ENCODE data around the gene KRTAP9-3.
"Not testable (repeated sequence)": the region's sequence is repeated elsewhere in the genome, so short reads cannot be mapped to it uniquely, and the experiment has no call there.

KRTAP9-3 gene

GRCh38 chr17:41254861-41255260 lies 22.6 kb downstream of the KRTAP9-3 start:
- no peak for DNase-seq

DNA sequence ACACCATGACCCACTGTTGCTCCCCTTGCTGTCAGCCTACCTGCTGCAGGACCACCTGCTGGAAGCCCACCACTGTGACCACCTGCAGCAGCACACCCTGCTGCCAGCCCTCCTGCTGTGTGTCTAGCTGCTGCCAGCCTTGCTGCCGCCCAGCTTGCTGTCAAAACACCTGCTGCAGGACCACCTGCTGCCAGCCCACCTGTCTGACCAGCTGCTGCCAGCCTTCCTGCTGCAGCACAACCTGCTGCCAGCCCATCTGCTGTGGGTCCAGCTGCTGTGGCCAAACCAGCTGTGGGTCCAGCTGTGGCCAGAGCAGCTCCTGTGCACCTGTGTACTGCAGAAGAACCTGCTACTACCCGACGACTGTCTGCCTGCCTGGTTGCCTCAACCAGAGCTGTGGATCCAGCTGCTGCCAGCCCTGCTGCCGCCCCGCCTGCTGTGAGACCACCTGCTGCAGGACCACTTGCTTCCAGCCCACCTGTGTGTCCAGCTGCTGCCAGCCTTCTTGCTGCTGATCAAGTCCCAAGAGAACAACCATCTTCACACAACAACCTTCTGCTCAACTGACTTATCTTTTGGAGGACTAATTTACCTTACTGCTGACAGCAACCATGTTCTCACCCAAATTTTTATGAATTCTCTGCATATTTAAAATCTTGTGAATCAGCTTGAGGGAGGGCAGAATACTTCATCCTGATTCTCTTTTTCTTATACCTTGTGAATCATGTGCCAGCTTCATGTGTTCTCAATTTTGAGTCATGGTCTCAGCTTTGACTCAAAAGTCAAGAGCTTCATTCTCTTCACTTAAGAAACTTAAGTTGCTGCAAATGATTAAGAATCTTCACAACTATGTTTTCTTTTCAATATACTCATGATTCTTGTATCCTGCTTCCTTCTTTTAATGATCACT lies 23.4 kb downstream of the KRTAP9-3 start, which contains the start of gene KRTAP9-9:
Gene KRTAP9-9, plus strand, starts transcription at position 4 of the 910 bp plus-strand sequence.
- not testable (repeated sequence) for DNase-seq

DNA sequence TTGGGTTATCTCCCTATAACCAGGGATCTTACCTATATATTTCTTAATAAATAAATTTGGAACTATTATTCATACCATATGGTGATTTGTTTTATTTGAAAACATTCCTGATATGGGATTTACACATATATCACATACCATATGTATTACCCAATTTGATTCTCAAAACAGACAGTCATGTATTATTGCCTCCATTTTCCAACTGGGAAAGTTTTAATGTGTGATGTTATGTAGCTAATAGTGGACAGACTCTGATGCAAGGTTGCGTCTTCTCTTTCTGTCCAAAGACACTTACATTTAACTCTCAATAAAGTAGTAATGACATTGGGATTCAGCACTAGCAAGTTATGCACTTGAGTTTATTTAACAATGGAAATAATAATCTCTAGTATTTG lies 24.0 kb downstream of the KRTAP9-3 start:
- DNase-seq = no peak

- DNase-seq = no peak
These were observed 26.2 kb downstream of the KRTAP9-3 start for GRCh38 chr17:41258406-41258805.

GRCh38 chr17:41263212-41263611 lies 31.0 kb downstream of the KRTAP9-3 start:
- no peak for DNase-seq

DNA sequence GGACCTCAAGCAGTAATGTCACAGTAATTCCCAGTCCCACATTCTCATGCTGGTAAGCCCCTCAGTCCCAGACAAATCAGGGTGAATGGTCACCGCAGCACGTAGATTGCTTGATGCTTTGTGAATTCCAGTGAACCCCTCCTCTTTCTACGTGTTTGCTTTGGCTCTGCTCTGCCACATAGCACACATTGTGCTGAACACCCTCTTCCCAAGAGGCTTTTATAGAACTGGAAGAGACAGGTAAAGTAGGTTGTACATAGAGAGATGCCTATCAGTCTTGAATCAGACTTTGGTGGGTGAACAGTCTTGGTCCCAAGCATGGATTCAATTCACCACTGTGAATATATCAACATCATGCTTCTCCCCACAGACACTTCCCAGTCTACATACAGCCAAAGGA lies 32.4 kb downstream of the KRTAP9-3 start:
- DNase-seq = no peak

DNA sequence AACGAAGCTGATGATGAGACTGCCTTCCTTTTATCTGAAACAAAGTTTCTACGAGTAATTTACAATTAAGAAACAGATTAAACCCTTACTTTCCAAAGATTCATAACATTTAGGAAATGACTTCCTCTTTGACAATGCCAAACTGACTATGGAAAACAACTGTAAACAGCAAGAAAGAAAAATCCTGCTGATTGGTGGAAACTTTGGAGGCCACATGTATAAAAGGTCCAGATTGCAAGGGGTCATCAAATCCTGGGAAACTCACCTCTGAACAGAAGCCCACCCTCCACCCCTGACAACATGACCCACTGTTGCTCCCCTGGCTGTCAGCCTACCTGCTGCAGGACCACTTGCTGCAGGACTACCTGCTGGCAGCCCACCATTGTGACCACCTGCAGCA lies 32.8 kb downstream of the KRTAP9-3 start, which contains the start of gene KRTAP9-6:
Gene KRTAP9-6, plus strand, starts transcription at position 301 of the 400 bp plus-strand sequence. Its CDS starts 0 bp downstream, at position 301.
- DNase-seq = no peak

GRCh38 chr17:41267711-41268110 lies 35.5 kb downstream of the KRTAP9-3 start:
- no peak for DNase-seq

DNA sequence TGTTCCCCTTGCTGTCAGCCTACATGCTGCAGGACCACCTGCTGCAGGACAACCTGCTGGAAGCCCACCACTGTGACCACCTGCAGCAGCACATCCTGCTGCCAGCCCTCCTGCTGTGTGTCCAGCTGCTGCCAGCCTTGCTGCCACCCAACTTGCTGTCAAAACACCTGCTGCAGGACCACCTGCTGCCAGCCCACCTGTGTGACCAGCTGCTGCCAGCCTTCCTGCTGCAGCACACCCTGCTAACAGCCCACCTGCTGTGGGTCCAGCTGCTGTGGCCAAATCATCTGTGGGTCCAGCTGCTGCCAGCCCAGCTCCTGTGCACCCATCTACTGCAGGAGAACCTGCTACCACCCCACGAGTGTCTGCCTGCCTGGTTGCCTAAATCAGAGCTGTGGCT lies 39.1 kb downstream of the KRTAP9-3 start:
- not testable (repeated sequence) for DNase-seq

DNA sequence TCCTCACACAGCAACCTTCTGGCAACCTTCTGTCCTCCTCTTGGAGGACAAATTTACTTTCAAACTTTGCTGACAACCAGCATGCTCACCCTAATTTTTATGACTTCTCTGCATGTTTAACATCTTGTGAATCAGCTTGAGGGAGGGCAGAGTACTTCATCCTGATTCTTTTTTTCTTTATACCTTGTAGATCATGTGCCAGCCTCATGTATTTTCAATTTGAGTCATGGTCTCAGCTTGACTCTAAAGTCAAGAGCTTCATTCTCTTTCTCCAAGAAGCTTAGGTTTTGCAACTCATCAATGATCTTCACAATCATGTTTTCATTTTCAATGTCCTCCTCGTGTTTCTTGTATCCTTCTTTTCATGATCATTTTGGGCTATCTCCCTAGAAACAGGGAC lies 39.6 kb downstream of the KRTAP9-3 start:
- no peak for DNase-seq

- not testable (repeated sequence) for DNase-seq
These were observed 43.5 kb downstream of the KRTAP9-3 start, which contains the start of gene KRTAP9-7 for GRCh38 chr17:41275648-41276190. Gene KRTAP9-7 (plus strand): TSS chr17:41275698. CDS start chr17:41275698, 0 bp downstream.

DNA sequence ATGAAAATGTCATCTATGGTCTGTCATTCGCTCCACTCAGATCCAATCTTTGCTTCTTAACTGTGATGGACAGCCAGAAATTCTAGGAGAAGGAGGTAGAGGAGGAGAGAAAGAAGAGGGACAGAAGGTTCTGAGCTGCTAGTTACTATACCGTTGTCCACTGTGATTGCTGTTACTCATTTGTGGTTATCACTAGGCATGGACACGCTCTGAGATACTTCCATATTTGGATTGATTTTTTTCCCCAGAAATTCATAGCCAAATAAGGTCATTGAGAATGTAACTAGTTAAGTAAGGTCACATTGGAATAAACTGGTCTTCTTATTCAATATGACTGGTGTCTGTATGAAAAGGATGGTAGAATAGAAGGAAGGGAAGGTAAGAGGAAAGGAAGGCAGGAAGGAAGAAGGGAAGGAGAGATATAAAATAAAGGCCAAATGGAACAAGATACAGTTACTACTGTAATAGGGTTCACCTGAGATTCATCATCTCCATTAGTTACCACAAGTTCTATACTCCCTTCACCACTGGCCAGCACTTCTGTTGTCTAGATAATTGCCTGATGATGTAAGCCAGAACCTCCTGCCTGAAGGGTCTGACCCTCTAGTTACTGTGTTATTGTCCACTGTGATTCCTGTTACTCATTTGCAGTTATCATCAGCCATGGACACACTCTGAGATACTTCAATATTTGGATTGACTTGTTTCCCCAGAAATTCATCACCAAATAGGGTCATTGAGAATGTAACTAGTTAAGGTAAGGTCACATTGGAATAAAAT lies 46.1 kb downstream of the KRTAP9-3 start:
- DNase-seq = no peak

All from NCI-H1048 (cell line).